ENCODE results near the gene BNIPL.

The BNIPL gene

DNA sequence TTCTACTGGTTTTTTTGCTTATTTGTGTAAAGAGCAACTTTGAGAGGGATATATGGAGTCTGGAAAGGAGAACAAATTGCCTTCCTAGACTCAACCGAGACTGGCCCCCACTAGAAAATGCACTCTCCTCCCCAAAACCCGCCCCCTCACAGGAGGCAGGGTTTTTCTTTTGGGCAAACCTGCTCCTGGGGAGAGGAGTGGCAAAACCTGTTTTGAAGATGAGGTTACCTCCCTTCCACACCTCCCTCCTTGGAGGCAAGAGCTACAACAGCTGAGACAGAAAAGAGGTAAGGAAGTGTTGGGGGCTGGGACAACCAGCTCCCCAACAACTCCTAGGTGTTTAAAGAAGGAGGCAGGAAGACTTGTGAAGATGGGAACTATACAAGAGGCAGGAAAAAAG lies at the start of gene BNIPL:
Gene BNIPL, plus strand, starts transcription at position 231 of the 400 bp plus-strand sequence. Its CDS starts 140 bp downstream, at position 371.
- in situ Hi-C loops (cut with MboI; ENCODE audit: low sequenced_read_pairs), result no loop called here

GRCh38 chr1:150987924-150988323 lies 48.5 kb upstream of the BNIPL start:
- in situ Hi-C loops (cut with MboI; ENCODE audit: low sequenced_read_pairs), result no loop called here

GRCh38 chr1:150992626-150993025 lies 43.8 kb upstream of the BNIPL start:
- in situ Hi-C loops (cut with MboI; ENCODE audit: low sequenced_read_pairs), result no loop called here

- in situ Hi-C loops (cut with MboI; ENCODE audit: low sequenced_read_pairs), result no loop called here
These were observed 42.1 kb upstream of the BNIPL start for GRCh38 chr1:150994248-150994647.

DNA sequence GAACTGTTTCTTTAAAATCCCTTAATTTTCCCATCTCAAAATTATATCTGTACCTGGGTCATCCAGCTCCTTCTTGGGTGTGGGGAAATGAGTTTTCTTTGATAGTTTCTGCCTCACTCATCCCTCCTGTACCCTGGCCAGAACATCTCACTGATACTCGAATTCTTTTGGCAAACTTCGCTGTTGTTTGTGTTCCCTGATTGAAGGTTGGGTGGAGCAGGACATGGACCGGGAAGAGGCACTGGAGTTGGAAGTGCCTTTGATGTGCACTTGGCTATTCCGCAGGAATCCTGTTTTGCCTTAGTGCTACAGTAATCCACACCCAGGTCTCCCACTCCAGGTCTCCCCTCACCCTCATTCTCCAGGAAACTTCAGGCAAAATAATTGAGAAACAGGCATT lies 40.9 kb upstream of the BNIPL start:
- in situ Hi-C loops (cut with MboI; ENCODE audit: low sequenced_read_pairs), result no loop called here

GRCh38 chr1:150995896-150996295 lies 40.5 kb upstream of the BNIPL start:
- in situ Hi-C loops (cut with MboI; ENCODE audit: low sequenced_read_pairs), result no loop called here

- in situ Hi-C loops (cut with MboI; ENCODE audit: low sequenced_read_pairs), result no loop called here
These were observed 39.1 kb upstream of the BNIPL start for GRCh38 chr1:150997126-150997872.

- in situ Hi-C loops (cut with MboI; ENCODE audit: low sequenced_read_pairs), result no loop called here
These were observed 38.4 kb upstream of the BNIPL start for GRCh38 chr1:150997949-150998348.

GRCh38 chr1:150999051-150999674 lies 37.2 kb upstream of the BNIPL start:
- in situ Hi-C loops (cut with MboI; ENCODE audit: low sequenced_read_pairs), result no loop called here

DNA sequence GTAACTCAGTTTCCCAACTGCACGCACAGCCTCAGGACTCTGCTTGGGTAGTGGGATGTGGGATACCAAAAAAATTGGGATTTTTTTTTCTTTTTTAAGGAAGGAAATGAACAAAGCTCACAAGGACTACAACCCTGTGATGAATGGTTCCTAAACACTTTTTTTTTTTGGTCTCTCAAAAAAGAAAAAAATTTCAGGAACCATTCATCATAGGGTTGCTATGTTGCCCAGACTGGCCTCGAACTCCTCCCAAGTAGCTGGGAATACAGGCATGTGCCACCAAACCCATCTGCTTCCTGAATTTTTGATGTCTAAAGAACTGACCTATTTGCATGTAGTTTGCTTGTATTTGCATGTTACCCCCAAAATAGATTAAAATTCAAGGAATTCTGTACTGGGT lies 36.5 kb upstream of the BNIPL start:
- in situ Hi-C loops (cut with MboI; ENCODE audit: low sequenced_read_pairs), result loop anchor here (10.0 kb wide), 1 partner anchor 745 kb away; the partner anchor contains the start of gene CA14

GRCh38 chr1:151000408-151000807 lies 36.0 kb upstream of the BNIPL start:
- in situ Hi-C loops (cut with MboI; ENCODE audit: low sequenced_read_pairs), result loop anchor here (10.0 kb wide), 1 partner anchor 746 kb away; the partner anchor contains the start of gene CA14

GRCh38 chr1:151001602-151002001 lies 34.8 kb upstream of the BNIPL start:
- in situ Hi-C loops (cut with MboI; ENCODE audit: low sequenced_read_pairs), result loop anchor here (10.0 kb wide), 1 partner anchor 747 kb away; the partner anchor contains the start of gene CA14

DNA sequence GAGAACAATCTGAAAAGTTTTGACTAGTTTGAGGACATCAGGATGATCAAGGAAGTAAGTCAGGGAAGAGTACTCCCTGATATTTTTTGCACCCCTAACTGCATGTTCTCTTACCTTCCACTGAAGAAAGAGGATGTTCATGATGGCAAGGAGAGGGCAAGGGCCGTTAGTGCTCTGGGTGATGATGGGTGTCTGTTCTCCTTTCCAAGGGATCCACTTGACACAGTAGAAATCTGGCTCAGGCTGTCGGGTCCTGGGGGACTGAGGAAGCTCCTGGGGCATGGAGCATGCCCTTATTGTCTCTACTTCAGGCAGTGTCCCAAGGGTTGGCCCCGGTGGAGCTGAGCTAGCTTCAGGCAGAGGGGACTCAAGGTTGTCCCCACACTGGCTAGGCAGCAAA lies 34.3 kb upstream of the BNIPL start:
- in situ Hi-C loops (cut with MboI; ENCODE audit: low sequenced_read_pairs), result loop anchor here (10.0 kb wide), 1 partner anchor 747 kb away; the partner anchor contains the start of gene CA14

DNA sequence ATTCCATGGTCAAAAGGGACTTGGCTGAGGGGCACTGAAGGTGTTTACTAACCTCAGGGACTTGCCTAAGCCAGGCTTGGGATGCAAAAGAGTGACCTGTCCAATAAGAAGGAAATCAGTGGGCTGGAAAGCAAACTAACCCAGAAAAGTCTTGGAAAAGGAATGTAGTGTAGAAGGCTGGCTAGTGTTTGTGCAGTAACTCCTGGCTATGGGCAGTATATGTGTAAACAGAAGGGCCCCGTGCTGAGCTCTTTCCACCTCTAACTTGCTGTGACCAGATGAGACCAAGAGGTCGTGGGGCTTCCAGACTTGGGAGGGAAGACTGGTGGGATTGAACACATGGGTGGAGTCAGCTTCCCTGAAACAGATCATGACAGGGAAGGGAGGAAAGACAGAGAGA lies 33.8 kb upstream of the BNIPL start:
- in situ Hi-C loops (cut with MboI; ENCODE audit: low sequenced_read_pairs), result loop anchor here (10.0 kb wide), 1 partner anchor 748 kb away; the partner anchor contains the start of gene CA14

DNA sequence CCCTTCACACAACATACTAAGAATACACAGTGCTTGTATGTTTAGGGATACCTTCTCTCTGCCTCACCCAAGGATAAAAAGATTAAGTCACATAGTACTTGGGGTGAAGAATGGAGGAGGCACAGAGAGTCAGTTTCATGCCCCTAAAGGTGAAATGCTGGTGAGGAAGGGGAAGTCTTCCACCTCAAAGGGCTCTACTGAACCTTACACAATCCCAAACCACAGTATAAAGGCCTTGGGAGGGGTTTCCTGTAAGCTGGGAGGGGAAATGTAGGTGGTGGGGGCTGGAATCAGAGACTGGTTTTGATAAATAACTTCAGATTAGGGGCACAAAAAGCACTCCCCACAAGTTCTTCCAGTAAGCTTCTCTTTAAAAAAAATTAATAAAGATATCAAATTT lies 33.2 kb upstream of the BNIPL start:
- in situ Hi-C loops (cut with MboI; ENCODE audit: low sequenced_read_pairs), result loop anchor here (10.0 kb wide), 1 partner anchor 748 kb away; the partner anchor contains the start of gene CA14

DNA sequence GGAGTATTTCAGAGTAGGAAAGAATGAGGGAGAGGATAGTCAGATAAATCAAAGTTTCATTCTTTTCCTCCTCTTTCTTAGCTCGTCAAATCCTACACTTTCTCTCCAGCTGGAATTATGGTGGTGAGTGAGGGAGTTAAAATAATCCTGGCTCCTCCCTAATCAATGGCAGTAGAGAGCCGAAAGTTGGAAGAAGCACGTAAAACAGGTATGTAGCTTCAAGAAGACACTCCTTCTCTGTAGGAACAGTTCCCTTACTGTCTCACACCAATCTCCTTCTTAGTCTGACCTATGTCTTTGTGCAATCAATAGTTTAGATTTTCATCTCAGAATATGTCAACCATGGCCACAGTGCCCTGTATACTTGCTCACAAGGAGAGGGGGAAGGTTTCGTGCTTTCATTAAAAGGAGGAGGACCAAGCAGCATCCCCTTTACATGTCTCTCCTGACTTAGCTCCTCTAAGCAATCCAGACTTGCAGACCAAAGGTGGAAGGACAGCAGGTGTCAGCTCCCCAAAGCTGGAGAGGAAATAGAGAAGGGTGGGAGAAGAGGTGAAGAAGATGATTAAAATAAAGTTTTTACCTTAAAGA lies 30.6 kb upstream of the BNIPL start:
- in situ Hi-C loops (cut with MboI; ENCODE audit: low sequenced_read_pairs), result loop anchor here (10.0 kb wide), 1 partner anchor 751 kb away; the partner anchor contains the start of gene CA14

- in situ Hi-C loops (cut with MboI; ENCODE audit: low sequenced_read_pairs), result loop anchor here (10.0 kb wide), 1 partner anchor 752 kb away; the partner anchor contains the start of gene CA14
These were observed 29.9 kb upstream of the BNIPL start, which contains the start of gene MINDY1 for GRCh38 chr1:151006327-151007052. Gene MINDY1 (minus strand): TSS chr1:151006902. CDS start chr1:151002617, 4,285 bp downstream.

DNA sequence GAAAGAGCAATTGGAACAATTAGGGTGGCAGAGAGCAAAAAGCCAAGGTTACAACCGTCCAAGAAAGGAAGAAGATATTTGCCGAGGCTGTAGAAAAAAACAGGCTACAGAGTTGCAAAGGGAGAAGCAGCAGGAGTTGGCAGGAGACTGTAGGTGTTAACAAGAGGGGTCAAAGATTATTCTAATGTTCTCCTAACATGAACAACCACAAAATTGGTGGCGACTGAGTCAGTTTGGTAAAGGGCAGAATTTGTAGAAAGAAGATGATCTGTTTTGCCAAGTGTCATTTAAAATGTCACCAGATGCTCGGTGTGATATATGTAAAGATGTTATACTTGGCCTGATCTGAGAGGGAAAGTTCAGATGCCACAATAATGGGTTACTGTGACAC lies 28.5 kb upstream of the BNIPL start:
- in situ Hi-C loops (cut with MboI; ENCODE audit: low sequenced_read_pairs), result loop anchor here (10.0 kb wide), 1 partner anchor 753 kb away; the partner anchor contains the start of gene CA14

GRCh38 chr1:151008244-151009205 lies 27.9 kb upstream of the BNIPL start, which contains the start of gene PRUNE1:
Gene PRUNE1 (plus strand): TSS chr1:151008449. CDS start chr1:151008633, 184 bp downstream.
- in situ Hi-C loops (cut with MboI; ENCODE audit: low sequenced_read_pairs), result loop anchor here (10.0 kb wide), 1 partner anchor 754 kb away; the partner anchor contains the start of gene CA14
